HG03175 (cell line): ENCODE measurements around the gene PILRA.
"Not testable (repeated sequence)": the region's sequence is repeated elsewhere in the genome, so short reads cannot be mapped to it uniquely, and the experiment has no call there.

Experiments used
- ATAC-seq: cut with Tn5 transposase; IDR thresholded peaks from one replicate; pipeline ENCODE4 v1.9.1; 2021; ENCODE audit warnings: mild to moderate bottlenecking, moderate library complexity; ENCODE audit not compliant: unreplicated experiment

The PILRA gene

DNA sequence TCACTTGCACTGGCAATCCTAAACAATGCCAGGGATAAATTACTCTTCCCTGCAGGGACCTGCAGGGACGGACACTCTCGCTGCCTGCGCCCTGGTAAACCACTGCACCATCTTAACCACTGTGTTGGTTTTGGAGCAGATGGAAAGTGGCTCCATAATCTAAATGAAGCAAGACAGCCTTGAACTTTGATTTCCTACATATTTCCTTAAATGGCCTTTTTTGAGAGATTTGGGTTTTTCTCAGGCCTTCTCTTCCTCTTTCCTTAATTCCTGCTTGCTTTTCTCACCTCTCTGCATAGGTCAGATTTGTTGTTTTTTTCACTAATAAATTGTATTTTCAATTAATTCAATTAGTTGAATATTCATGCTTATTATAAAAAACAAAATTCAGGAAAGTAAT, 2.8 kb downstream of the PILRA start:
- ATAC-seq: no peak

GRCh38 chr7:100378114-100378755, 4.9 kb downstream of the PILRA start:
- ATAC-seq: no peak

GRCh38 chr7:100380196-100380595, 6.9 kb downstream of the PILRA start:
- no peak for ATAC-seq

DNA sequence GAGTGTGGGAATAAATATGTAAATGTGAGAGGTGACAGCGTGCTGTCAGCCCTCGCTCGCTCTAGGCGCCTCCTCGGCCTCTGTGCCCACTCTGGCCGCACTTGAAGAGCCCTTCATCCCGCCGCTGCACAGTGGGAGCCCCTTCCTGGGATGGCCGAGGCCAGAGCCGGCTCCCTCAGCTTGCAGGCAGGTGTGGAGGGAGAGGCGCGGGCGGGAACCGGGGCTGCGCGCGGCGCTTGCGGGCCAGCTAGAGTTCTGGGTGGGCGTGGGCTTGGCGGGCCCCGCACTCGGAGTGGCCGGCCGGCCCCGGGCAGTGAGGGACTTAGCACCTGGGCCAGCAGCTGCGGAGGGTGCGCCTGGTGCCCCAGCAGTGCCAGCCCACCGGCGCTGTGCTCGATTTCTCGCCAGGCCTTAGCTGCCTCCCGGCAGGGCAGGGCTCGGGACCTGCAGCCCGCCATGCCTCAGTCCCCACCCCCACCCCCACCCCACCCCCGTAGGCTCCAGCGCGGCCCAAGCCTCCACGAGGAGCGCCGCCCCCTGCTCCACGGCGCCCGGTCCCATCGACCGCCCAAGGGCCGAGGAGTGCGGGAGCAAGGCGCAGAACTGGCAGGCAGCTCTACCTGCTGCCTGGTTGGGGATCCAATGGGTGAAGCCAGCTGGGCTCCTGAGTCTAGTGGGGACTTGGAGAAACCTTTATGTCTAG, 8.4 kb downstream of the PILRA start:
- ATAC-seq: not testable (repeated sequence)

DNA sequence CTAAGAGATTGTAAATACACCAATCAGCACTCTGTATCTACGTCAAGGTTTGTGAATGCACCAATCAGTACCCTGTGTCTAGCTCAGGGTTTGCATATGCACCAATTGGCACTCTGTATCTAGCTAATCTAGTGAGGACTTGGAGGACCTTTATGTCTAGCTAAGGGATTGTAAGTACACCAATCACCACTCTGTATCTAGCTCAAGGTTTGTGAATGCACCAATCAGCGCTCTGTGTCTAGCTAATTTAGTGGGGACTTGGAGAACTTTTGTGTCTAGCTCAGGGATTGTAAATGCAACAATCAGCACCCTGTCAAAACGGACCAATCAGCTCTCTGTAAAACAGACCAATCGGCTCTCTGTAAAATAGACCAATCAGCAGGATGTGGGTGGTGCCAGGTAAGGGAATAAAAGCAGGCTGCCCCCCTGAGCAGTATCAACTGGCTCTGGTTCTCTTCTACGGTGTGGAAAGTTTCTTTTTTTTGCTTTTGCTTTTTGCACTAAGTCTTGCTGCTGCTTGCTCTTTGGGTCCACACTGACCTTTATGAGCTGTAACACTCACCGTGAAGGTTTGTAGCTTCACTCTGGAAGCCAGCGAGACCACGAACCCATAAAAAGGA, 9.1 kb downstream of the PILRA start:
- not testable (repeated sequence) for ATAC-seq

GRCh38 chr7:100384628-100385294, 11.5 kb downstream of the PILRA start:
- ATAC-seq: no peak

GRCh38 chr7:100386940-100387339, 13.7 kb downstream of the PILRA start:
- no peak for ATAC-seq

DNA sequence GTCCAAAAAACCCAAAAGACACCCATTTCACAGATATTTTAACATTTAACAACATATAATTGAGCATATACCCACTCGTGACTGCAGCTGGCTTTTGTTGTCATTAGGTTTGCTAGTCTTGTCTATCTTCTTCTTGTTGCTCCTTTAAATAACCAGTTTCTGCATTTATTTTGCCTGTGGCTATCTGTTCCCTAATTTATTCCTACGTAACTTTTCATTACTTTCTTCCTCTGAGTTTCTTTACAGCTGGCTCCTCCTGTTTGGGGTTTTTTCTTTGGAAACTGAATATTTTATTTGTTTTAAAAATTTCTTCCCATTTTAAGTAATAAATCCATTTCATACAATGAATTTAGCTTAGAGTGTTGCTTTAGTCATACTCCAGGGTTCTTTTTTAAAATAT, 14.4 kb downstream of the PILRA start:
- ATAC-seq: no peak

DNA sequence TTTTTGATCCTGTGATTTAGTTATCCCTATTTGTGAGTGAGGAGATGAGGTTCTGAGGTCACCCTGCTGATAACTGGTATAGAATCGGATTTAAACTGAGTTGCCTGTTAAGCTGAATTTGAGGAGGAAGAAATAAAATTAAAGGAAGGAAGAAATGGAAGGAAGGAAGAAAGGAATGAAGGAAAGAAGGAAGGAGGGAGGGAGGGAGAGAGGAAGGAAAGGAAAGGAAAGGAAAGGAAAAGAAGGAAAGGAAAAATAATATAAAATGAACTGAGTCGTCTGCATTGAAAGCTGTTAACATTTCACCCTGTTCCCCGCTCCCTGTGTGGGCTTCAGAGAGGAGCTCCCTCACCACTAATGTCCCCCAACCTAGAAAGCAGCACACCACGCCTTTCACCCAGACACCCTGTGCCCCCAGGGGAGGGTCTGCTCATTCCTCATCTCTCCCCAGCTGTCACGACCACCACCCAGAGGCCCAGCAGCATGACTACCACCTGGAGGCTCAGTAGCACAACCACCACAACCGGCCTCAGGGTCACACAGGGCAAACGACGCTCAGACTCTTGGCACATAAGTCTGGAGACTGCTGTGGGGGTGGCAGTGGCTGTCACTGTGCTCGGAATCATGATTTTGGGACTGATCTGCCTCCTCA, 16.3 kb downstream of the PILRA start:
- ATAC-seq: no peak

DNA sequence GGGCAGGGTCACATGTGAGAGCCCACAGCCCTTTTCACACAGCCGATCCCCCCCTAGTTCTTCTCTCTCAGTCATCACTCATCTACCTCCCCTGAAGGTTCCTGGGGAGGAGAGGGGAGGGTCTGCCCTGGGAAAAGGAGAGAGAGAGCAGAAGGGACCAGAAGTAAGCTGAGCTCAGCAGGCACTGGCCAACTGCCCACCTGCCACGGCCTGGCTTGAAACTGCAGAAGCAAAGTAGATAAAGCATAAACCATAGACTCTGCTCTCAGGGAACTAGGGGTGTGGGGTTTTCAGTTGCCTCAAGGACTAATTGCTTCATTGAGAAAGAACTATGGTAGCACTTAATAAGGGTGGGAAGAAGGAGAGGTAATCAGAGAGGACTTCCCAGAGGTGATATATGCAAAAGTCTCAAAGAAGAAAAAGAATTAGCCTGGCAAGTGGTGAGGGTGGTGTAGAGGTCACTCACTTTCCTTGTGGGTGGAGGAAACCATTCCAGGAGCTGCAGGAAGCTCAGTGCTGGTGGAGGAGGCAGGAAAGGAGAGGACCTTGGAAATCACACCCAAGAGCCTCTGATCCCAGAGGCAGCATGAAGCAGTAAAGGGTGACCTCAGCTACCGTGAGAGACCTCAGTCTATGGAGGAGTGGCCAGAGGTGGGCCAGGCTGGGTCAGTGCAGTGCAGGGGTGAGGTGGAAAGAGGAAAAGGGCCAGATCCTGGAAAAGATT, 17.2 kb downstream of the PILRA start:
- ATAC-seq: no peak

DNA sequence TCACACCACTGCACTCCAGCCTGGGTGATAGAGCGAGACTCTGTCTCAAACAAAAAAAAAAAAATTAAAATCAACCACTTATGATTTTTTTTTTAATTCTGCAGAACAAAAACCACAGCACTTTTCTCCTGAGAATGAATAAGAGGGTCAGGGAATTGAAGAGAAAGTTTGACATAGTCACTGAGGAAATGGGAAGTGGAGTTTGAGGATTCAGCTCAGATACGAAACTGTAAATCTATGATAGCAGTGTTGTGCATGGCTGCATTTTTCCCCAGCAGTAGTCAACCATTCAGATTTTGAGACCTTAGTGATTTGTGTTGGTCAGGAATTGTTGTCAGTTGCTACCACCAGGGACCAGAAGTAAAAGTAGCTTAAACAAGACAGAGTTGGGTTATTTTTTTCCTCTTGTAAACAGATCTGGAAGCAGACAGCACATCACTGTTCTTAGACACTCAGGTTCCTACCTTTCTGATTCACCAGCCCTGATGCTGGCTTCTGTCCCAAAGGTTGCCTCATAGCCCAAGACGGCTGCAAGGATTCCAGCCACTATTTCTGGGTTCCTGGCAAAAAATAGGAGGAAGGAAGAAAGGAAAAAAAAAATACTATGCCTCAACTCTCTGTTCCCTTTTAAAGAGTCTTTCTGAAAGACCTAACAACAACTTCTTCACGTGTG, 20.1 kb downstream of the PILRA start:
- ATAC-seq: no peak

- no peak for ATAC-seq
These were observed 20.8 kb downstream of the PILRA start for GRCh38 chr7:100394077-100394476.

GRCh38 chr7:100396421-100396982, 23.2 kb downstream of the PILRA start:
- peak; percentile 88 for ATAC-seq

GRCh38 chr7:100397315-100398081, 24.2 kb downstream of the PILRA start:
- ATAC-seq: no peak

- no peak for ATAC-seq
These were observed 25.0 kb downstream of the PILRA start for GRCh38 chr7:100398239-100398638.

GRCh38 chr7:100400041-100400440, 26.8 kb downstream of the PILRA start:
- no peak for ATAC-seq

DNA sequence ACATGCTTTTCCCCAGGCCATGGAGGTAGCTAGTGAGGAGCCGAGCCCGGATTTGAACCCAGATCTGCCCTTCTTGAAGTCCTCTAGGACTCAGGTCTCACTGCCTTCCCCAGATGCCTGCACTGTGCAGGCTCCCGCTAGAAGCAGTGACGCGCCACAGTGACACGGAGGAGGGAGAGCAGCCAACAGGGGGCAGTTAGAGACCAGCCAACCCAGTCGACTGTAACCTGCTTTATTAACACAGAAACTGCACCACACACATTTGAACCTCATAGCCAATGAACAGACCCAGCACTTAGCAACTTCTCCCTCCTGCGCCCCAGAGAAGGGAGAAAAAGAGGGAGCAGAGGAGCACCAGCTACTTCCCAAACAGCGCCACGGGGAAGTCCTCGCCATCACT, 27.4 kb downstream of the PILRA start:
- no peak for ATAC-seq

GRCh38 chr7:100401811-100402210, 28.5 kb downstream of the PILRA start:
- ATAC-seq: no peak

DNA sequence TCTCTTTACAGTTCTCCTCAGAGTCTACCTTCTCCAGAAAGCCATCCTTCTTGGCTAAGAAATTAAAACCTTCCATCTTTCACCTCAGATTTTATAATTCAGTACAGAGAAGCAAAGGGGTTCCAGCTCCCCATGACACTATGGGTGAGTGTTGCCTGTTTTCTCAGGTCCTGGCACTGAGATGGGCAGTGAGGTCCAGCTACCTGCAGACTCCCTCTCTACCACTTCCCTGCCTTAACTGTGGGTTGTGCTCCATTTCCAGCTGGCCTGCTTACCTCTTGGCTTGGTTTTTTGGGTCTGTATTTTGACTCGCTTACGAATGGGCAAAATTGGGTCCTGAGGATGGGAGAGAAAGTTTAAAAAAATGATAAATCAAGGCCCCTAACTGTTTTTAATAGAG, 29.0 kb downstream of the PILRA start:
- no peak for ATAC-seq
